ENCODE measurements around the gene SERPINB2.
"Not testable (repeated sequence)": the region's sequence is repeated elsewhere in the genome, so short reads cannot be mapped to it uniquely, and the experiment has no call there.

The SERPINB2 gene

DNA sequence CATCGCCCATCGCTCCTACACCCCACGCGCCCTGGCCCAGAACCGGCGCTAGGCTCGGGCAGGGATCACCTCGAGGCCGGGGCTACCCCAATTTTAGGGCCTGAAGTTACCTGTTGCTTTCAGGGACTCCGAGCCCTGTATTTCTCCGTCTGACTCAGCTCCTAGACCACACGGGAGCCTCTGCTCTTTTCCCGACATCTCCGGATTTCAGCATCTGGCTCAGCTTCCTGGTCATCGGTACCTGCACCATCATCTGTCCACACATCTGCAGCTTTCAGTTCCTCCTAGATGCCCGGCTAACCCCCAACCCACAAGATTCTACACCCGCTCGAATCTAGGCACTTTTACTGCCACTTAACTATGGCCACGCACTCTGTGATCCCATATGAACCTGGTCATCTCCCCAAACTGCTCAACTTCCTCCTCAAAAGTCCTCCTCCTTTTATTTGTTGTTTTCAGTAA lies 49.5 kb downstream of the SERPINB2 start:
- Histone ChIP-seq H4K20me1 (no peaks in the 10 kb centered on the region), H3K27me3 (peaks cover 0 to 11% (median 6%) of the 10 kb centered on the region in 11 experiments; a peak in 9 of 22 replicates), H3K4me1 (peaks cover 0 to 8% (median 2%) of the 10 kb centered on the region in 10 experiments; a peak in 5 of 20 replicates), H3K9ac (peak overlapping the region in 8 of 11 experiments; percentile 37 to 71 (median 60); a peak in 14 of 22 replicates), H3K9me3 (replicated peaks in 1 of 11) (peaks cover 0 to 10% (median 0%) of the 10 kb centered on the region in 11 experiments; a peak in 6 of 22 replicates), H3K4me2 (peak overlapping the region; percentile 59 to 82 (median 76)), H3K36me3 (no peaks in the 10 kb centered on the region), H3K27ac (peak overlapping the region in 4 of 11 experiments; percentile 18 to 50 (median 46); a peak in 6 of 22 replicates), H3K4me3 (peak overlapping the region; percentile 49 to 71 (median 63))
- TF ChIP-seq Cebpa-rat (IDR thresholded peaks at IDR 0.05) = no peak

DNA sequence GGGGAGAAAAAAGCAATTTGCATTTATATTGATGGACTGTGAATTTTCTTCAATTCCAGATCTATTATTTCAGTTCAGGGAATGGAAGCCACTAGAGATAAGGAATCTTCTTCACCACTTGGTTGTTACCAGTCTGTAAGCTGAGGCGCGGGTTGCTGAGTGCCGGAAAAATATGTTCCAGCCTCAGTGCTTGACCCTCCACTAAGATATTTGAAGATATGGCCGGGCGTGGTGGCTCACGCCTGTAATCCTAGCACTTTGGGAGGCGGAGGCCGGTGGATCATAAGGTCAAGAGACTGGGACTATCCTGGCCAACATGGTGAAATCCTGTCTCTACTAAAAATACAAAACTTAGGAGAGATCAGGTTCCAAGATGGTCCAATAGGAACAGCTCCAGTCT lies 52.5 kb downstream of the SERPINB2 start:
- no peak for TF ChIP-seq Cebpa-rat (IDR thresholded peaks at IDR 0.05)
- peaks cover 0 to 11% (median 6%) of the 10 kb centered on the region in 11 experiments; a peak in 9 of 22 replicates for H3K27me3 ChIP-seq

DNA sequence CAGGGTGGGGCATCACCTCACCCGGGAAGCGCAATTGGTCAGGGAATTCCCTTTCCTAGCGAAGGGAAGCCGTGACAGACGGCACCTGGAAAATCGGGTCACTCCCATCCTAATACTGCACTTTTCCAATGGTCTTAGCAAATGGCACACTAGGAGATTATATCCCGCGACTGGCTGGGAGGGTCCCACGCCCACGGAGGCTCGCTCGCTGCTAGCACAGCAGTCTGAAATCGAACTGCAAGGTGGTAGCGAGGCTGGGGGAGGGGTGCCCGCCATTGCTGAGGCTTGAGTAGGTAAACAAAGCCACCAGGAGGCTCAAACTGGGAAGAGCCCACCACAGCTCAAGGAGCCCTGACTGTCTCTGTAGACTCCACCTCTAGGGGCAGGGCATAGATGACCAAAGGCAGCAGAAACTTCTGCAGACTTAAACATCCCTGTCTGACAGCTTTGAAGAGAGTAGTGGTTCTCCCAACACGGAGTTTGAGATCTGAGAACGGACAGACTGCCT lies 53.1 kb downstream of the SERPINB2 start:
- not testable (repeated sequence) for H3K4me1 ChIP-seq, H3K4me2 ChIP-seq, H3K27ac ChIP-seq, H3K9ac ChIP-seq, H3K36me3 ChIP-seq, H3K4me3 ChIP-seq, H4K20me1 ChIP-seq
- Histone ChIP-seq H3K9me3 (replicated peaks in 1 of 11) (peaks cover 6 to 16% (median 6%) of the 10 kb centered on the region in 11 experiments; a peak in 20 of 22 replicates), H3K27me3 (peaks cover 0 to 11% (median 6%) of the 10 kb centered on the region in 11 experiments; a peak in 9 of 22 replicates)

More for the DNA sequence above, 52.5 kb downstream of the SERPINB2 start:
- H3K27ac ChIP-seq = no peak overlapping the region
- no peaks in the 10 kb centered on the region for H3K36me3 ChIP-seq
- peaks cover under 1 to 11% (median under 1%) of the 10 kb centered on the region in 11 experiments; a peak in 15 of 22 replicates for H3K9me3 ChIP-seq (replicated peaks in 1 of 11)
- H4K20me1 ChIP-seq = no peaks in the 10 kb centered on the region
- H3K4me1 ChIP-seq = peaks cover 0 to 8% (median 2%) of the 10 kb centered on the region in 10 experiments; a peak in 5 of 20 replicates
- no peak overlapping the region for H3K9ac ChIP-seq
- no peak overlapping the region for H3K4me3 ChIP-seq
- no peak overlapping the region for H3K4me2 ChIP-seq

DNA sequence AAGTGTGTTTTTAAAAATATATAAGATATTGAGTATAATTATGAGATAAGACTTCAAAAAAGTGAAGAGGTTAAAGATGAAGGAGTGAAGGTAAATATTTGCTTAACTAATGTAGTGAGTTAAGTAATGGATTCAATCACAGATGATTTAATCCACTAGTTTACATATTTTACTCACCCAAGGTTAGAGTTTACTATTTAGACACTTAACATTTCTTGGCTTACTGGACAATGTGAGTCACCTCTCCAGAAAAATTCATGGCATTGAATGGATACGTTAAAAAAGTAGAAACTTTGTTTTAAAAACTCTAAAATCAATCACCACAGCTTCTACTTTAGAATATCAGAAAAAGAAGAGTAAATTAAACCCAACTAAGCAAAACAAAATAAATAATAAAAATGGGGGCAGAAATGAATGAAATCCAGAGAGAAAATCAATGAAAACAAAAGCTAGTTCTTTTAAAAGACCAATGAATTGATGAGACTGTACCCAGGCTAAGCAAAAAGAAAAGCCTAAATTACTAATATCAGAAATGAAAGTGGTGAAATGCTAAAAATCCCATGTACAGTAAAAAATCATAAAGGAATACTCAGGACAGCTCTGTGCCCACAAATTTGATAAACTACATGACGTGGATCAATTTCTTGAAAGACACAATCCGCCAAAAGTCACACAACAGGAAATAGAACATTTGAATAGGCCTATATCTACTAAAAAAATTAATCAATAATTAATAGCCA lies 59.7 kb downstream of the SERPINB2 start:
- no peak overlapping the region for H3K4me3 ChIP-seq

DNA sequence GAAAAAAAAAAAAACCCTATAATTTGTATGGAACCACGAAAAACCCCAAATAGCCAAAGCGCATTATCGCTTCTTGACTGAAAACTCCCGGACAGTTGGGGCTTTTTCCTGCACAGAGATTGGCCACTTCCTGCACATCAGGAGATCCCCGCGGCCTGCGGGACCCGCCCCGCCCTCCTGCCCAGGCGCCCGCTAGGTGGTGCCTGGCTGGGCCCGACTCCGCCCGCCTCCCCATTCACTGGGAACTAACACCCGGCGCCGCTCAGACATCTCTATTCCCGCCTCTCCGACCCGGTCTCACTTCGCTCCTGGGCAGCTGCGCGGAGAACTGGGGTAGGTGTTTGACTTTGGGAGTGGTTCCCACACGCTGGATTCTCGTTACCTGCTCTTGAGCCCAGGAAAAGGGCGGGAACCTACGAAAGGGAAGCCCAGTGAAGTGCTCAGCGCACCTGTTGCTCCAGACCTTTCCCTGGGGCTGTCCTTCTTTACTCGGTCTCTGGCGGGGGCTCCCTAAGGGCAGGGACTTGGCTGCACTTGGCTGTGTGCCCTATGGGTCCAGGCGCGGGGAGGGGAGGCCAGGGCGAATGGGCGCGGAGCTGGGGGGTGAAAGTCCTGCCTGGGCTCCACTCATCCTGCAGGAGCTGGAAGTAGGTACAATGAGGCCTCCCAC lies 61.7 kb downstream of the SERPINB2 start, which contains the start of gene HMSD:
HMSD (plus strand) TSS at position 234 of the 670 bp plus-strand sequence. CDS start 4,155 bp downstream, outside the sequence.
- Histone ChIP-seq H3K4me3 (no peak within 1 kb of the TSS), H3K4me2 (no peak within 1 kb of the TSS), H3K9me3 (replicated peaks in 1 of 11) (peaks cover 9 to 16% (median 13%) of the 10 kb centered on the region in 11 experiments), H3K4me1 (no peaks in the 10 kb centered on the region), H3K36me3 (no peaks in the 10 kb centered on the region), H3K27ac (no peak within 1 kb of the TSS), H3K9ac (no peak within 1 kb of the TSS), H3K27me3 (no peaks in the 10 kb centered on the region), H4K20me1 (no peaks in the 10 kb centered on the region)
- no peak for TF ChIP-seq Cebpa-rat (IDR thresholded peaks at IDR 0.05)

More for the DNA sequence above, 59.7 kb downstream of the SERPINB2 start:
- no peaks in the 10 kb centered on the region for H4K20me1 ChIP-seq
- H3K36me3 ChIP-seq = no peaks in the 10 kb centered on the region
- H3K9me3 ChIP-seq (replicated peaks in 1 of 11) = peaks cover 9 to 16% (median 13%) of the 10 kb centered on the region in 11 experiments
- H3K4me2 ChIP-seq = no peak overlapping the region
- no peaks in the 10 kb centered on the region for H3K27me3 ChIP-seq
- no peak overlapping the region for H3K9ac ChIP-seq
- TF ChIP-seq Cebpa-rat (IDR thresholded peaks at IDR 0.05) = no peak
- no peaks in the 10 kb centered on the region for H3K4me1 ChIP-seq
- H3K27ac ChIP-seq = no peak overlapping the region

DNA sequence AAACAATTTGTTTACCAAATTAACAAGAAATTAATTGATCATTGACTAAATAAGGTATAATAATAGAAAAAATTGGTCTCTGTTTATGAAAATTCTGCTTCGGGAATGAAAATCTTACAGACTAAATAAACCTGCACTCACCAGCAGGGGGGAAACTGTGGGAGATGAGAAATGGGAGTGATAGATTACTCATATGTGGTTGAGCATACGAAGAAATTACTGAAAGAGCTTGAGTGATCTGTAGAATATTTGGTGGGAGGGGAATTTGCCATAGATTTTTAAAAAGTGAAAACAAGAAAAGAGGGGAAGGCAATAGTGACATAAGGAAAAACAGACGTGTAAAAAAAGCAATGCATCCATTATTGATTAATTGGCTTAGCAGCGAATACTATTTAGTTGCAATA lies 63.8 kb downstream of the SERPINB2 start:
- no peak overlapping the region for H3K27ac ChIP-seq
- H4K20me1 ChIP-seq = no peaks in the 10 kb centered on the region
- H3K4me2 ChIP-seq = no peak overlapping the region
- TF ChIP-seq Cebpa-rat (IDR thresholded peaks at IDR 0.05) = no peak
- H3K9ac ChIP-seq = no peak overlapping the region
- no peaks in the 10 kb centered on the region for H3K36me3 ChIP-seq
- H3K4me1 ChIP-seq = no peaks in the 10 kb centered on the region
- peaks cover 0 to 8% (median 6%) of the 10 kb centered on the region in 11 experiments; a peak in 12 of 22 replicates for H3K9me3 ChIP-seq (replicated peaks in 1 of 11)
- no peak overlapping the region for H3K4me3 ChIP-seq
- H3K27me3 ChIP-seq = no peaks in the 10 kb centered on the region
